ENCODE data around the gene TPSD1.
"Not testable (repeated sequence)": the region's sequence is repeated elsewhere in the genome, so short reads cannot be mapped to it uniquely, and the experiment has no call there.

The TPSD1 gene

DNA sequence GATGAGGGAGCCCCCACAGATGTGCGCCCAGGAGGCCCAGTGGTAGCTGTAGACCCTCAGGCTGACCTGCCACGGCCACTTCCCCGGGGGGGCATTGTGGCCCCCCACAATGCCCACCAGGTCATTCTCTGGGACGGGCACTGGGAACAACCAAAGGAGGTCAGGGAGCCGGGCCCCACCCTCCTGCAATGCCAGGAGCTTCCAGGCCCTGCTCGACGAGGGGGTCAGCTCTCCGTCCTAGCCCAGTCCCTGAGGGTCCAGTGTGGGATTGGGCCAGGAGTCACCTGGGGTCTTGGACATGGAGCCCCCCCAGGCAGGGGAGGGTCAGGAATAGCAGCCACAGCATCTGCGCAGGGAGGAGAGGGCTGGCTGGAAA lies 7.0 kb downstream of the TPSD1 start:
- no peak for DNase-seq (ENCODE audit: low read depth in 2 of 2)

DNA sequence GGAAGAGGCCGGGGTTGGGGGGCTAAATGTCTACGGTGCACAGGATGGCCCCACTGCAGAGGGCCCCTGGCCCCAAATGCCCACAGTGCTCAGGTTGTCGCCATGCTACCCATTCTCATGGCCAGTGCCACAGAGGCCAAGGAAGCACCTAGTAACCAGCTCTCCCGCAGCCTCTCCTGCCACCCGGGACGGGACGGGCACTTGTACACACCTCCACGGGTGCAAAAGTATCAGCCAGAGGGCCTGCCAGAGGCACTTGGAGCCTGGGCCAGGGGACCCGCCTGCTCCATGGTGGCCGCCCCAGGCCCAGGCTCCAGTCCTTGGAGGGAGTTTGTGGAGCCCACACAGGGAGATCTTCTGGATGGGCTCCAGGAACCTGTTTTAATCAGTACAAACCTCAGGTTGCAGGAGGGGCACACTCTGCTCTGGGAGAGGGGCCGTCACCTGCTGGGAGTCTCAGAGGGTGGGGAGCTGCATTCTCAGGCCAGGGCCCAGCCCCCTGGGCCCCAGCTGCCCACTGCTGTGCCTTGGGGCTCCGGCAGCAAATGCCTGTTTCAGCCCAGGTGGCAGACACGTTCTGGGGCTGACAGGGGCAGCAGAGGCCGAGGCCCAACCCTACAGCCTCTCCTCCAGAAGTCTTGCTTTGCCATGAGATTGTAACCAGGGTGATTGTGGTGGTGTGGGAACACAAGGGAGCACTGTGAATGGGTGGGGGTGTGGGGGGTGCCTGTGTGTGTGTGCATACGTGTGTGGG lies 7.9 kb downstream of the TPSD1 start:
- no peak for DNase-seq (ENCODE audit: low read depth in 2 of 2)

DNA sequence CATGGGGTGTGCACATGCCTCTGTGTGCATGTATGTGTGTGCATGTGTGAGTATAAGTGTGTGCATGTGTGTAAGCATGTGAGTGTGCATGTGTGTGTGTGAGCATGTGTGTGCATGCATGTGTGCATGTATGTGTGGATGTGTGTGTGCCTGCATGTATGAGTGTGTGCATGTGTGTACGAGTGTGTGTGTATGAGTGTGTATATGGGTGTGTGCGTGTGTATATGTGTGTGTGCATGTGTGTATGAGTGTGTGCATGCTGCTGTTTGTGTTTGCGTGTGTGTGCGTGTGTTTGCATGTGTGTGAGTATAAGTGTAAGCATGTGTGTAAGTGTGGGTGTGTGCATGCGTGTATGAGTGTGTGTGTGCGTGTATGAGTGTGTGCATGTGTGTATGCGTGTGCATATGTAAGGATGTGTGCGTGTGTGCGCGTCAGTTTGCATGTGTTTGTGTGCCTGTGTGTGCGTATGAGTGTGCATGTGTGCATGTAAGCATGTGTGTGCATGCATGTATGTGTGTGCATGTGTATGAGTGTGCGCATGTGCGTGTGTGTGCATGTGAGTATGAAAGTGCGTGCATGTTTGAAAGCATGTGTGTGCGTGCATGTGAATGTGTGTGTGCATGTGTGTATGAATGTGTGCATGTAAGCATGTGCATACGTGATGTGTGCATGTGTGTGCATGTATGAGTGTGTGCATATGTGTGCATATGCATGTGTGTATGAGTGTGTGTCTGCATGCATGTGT lies 8.6 kb downstream of the TPSD1 start:
- DNase-seq (ENCODE audit: low read depth in 2 of 2) = no peak

DNA sequence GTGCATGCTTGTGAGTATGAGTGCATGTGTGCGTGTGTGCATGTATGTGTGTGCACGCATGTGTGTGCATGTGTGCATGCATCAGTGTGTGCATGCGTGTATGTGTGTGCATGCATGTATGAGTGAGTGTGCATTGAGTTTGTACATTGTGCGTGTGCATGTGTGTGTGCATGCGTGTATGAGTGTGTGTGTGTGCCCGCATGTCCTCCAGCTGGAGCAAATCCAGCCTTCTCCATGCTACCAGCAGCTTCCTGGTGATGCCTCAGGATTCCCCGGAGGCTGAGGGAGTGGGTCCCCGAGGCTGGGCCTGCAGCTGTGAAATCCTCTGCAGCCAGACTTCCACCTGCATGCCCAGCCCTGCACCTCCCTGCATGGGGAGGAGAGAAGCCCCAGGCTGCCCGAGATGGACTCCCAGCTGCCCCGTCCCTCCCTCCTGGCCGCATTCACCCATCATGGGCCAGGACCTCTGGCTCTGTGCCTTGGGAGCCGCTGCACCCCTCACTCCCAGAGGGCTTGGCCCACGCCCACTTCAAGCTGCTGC lies 9.3 kb downstream of the TPSD1 start:
- DNase-seq (ENCODE audit: low read depth in 2 of 2) = no peak

DNA sequence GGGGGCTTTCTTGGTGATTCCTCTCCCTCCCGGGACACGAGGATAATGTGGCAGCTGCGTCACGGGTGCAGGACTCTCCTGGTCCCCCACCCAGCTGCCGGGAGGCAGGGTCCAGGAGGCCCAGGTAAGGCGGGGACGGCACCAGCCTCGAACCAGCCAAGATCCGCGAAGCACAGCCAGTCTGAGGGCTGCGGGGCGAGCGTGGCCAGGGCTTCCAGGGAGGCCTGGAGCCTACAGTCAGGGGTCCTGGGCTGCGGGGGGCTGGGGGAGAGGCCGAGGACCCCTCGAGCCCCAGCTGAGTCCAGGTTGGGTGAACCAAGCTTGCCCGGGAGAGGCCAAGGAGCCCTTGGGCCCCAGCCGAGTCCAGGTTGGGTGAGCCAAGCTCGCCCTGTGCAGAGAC lies 10.0 kb downstream of the TPSD1 start:
- DNase-seq (ENCODE audit: low read depth in 2 of 2) = no peak

DNA sequence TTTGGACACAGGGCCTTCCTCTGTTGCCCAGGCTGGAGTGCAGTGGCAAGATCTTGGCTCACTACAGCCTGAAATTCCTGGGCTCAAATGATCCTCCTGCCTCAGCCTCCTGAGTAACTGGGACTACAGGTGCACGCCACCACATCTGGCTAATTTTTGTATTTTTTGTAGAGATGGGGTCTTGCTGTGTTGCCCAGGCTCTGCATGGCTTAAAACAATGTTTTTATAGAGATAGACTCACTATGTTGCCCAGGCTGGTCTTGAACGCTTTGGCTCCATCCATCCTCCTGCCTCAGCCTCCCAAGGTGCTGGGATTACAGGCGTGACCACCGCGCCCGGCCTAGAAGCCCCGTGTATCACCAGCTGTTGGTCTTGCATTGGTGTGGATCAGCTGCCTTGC lies 13.5 kb downstream of the TPSD1 start:
- not testable (repeated sequence) for DNase-seq (ENCODE audit: low read depth in 2 of 2)

DNA sequence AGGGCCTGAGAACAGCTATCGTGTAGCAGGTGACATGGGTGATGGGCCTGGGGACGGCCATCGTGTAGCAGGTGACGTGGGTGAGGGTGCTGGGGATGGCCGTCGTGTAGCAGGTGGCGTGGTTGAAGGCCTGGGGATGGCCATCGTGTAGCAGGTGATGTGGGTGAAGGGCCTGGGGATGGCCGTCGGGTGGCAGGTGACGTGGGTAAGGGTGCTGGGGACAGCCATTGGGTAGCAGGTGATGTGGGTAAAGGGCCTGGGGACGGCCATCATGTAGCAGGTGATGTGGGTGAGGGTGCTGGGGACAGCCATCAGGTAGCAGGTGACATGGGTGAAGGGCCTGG lies 15.5 kb downstream of the TPSD1 start:
- no peak for DNase-seq (ENCODE audit: low read depth in 2 of 2)

DNA sequence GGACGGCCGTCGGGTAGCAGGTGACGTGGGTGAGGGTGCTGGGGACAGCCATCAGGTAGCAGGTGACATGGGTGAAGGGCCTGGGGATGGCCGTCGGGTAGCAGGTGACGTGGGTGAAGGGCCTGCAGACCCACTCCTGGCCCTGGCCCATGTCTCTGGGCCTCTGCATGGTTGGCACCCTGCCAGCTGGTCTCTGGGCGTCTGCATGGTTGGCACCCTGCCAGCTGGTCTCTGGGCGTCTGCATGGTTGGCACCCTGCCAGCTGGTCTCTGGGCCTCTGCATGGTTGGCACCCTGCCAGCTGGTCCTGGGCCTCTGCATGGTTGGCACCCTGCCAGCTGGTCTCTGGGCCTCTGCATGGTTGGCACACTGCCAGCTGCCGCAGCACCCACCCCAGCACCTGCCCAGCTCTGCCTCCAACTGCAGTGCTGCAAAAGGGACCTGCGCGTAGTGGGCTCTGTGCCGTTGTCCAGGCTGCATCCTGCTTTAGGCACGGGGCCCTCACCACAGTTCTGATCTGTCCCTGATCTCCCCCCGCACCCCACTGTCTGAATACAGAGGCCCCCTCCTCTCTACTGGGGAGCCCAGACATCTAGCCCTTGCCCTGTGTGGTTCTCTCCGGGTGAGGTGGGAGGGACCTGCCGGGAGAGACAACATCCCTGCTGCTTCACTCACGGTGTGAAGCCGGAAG lies 16.0 kb downstream of the TPSD1 start:
- not testable (repeated sequence) for DNase-seq (ENCODE audit: low read depth in 2 of 2)

DNA sequence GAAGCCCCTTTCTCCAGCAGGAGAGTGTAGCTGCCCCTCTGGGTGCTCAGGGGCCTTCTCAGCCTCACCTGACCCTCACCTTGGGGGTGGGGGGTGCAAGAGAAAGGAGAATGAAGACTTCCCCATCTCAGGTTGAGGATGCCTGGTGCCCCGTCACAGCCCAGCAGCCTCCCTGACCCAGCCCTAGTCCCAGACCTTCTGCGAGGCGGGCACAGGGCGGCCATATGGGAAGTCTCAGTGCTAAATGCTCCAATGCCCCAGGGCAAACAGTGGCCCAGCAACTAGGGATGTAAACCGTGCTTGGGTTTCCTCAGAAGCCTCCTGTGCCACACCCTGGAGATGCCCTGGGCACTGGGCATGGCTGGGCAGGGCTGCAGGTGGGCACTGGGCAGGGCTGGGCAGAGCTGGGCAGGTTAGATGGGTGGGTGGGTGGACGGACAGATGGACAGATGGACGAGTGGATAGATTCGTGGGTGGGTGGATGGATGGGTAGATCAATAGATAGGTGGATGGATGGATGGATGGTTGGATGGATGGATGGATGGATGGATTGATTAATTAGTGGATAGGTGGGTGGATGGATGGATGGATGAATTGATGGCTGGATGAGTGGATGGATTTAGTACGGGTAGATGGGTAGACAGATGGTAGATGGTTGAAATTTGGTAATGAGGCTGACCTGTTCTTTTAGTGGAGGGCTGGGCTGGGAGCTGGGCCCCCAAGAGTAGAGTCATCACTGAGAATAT lies 16.8 kb downstream of the TPSD1 start:
- no peak for DNase-seq (ENCODE audit: low read depth in 2 of 2)

DNA sequence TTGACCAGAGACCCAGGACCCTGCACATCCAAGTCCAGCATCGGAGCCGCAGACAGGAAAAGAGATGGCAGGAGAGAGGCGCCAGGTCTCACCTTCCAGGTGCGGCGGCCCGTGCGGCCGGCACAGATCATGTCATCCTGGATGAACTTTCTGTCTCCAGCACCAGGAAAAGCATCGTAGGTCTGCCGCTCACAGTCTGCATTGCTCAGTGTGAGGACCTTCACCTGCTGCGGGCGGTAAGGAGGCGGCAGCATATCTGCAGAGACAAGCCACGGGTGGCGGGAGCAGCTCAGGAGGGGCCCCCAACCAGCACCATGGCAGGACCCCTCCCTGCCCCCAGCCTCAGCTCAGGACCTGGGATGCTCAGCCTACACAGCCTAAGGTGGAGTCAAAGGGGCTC lies 17.9 kb downstream of the TPSD1 start:
- DNase-seq (ENCODE audit: low read depth in 2 of 2) = no peak

DNA sequence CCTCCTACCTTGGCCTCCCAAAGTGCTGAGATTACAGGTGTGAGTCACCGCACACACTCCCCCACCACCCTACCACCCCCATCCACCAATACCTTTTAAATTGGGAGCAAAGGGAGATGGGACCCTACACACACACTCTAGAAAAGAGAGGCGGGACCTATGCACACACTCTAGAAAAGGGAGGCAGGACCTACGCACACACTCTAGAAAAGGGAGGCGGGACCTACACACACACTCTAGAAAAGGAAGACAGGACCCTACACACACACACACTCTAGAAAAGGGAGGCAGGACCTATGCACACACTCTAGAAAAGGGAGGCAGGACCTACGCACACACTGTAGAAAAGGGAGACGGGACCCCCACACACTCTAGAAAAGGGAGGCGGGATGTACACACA lies 18.9 kb downstream of the TPSD1 start:
- no peak for DNase-seq (ENCODE audit: low read depth in 2 of 2)

DNA sequence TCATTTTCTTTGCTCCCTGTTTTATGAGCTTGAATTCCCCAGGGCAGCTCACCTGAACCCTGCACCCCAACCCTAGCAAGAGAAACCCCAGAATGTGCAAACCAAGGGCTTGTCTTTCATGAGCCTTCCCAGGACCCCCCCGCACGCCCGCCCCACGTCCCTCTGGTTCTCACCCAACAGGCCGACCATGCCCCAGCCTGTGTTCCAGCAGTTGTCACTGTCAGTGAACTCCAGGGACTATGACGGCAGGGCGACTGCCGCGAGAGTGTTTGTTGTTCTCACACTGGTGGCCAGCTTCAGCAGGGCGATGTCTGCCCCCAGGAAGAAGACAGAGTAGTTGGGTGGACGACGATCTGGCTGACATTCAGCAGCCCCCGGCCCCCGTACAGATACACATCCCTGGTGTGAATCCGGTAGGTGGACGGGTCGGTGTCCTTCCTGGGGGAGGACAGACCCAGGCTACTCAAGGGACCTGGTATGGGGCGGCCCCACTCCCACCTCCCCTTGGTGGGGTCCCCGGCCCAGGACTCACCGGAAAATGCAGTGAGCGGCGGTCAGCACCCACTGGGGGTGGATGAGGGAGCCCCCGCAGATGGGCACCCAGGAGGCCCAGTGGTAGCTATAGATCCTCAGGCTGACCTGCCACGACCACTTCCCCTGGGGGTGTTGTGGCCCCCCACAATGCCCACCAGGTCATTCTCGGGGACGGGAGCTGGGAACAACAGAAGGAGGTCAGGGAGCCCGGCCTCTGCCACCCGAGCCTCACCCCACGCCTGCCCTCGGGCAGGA lies 20.1 kb downstream of the TPSD1 start:
- DNase-seq (ENCODE audit: low read depth in 2 of 2) = no peak

DNA sequence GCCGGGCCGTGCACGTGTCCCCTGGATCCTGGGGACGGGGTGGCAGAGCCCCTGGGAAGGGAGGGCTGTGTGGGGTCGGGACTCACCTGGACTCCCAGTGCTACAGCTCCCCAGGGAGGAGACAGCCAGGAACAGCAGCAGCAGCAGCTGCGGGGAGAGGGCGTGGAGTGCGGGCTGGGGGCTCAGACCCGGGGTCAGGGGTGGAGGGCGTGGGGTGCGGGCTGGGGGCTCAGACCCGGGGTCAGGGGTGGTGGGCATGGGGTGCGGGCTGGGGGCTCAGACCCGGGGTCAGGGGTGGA lies 20.7 kb downstream of the TPSD1 start:
- no peak for DNase-seq (ENCODE audit: low read depth in 2 of 2)

DNA sequence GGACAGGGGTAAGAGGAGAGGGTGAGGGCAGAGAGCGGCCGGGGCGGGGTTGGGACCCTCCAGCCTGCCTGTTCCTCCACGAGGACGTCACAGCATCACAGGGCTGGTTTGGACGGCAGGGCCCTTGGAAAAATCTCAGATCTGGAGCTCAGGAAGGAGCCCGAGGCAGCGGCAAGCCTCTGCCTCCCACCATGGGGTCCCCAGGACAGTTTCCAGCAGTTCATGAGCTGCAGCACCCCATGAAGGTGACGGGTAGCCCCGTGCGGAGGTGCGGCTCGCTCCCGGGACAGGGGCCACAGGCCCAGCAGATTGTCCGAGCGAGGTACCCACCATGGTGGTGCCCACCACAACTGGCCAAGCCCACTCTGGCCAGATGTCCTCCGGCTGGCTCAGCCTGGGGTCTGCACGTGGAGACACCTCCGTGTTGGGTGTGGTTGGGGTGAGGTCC lies 21.3 kb downstream of the TPSD1 start:
- DNase-seq (ENCODE audit: low read depth in 2 of 2) = no peak

DNA sequence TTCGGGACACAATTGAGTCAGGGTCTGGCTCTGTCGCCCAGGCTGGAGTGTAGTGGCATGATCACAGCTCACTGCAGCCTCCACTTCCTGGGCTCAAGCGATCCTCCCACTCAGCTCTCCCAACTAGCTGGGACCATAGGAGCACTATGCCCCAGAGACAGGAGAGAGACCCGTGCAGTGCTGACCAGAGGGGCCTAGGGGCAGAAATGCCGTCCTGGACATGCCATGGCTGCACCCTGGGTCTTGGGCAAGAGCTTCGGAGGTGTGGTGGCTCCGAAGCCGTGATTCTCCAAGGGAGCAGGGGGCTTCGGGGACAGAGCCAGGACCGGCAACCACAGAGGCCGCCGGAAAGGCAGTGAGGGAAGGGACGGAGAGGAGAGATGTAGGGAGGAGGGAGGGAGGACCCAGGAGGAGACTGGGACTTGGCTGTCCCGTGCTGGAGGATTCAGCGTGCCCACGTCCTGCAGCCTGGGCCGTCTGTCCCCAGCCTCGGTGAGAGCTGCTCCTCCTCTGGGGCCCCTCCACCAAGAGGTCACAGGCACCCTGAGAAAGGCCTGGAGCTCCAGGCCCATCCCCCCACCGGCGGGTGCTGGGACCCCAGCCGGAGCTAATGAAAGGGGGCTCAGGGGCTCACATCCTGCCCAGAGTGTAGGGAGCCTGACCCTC lies 21.9 kb downstream of the TPSD1 start:
- no peak for DNase-seq (ENCODE audit: low read depth in 2 of 2)

DNA sequence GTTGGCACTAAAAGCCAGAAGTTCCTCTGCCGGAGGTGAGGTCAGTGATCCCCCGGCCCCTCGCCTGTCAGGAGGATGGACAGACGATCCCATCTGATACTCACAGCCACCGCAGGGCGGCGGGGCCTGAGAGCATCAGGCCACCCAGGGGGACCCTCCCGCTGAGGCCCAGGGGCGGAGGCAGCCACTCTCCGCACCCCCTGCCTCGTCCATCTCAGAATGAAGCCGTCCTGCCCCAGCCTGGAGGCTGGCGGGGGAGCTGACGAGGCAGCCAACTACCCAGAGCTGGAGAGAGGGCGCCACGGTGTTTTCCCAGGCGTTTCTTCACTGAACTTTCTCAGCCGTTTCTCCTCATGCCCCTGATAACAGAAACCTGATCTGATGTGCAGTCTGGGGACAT lies 22.6 kb downstream of the TPSD1 start:
- DNase-seq (ENCODE audit: low read depth in 2 of 2) = no peak

DNA sequence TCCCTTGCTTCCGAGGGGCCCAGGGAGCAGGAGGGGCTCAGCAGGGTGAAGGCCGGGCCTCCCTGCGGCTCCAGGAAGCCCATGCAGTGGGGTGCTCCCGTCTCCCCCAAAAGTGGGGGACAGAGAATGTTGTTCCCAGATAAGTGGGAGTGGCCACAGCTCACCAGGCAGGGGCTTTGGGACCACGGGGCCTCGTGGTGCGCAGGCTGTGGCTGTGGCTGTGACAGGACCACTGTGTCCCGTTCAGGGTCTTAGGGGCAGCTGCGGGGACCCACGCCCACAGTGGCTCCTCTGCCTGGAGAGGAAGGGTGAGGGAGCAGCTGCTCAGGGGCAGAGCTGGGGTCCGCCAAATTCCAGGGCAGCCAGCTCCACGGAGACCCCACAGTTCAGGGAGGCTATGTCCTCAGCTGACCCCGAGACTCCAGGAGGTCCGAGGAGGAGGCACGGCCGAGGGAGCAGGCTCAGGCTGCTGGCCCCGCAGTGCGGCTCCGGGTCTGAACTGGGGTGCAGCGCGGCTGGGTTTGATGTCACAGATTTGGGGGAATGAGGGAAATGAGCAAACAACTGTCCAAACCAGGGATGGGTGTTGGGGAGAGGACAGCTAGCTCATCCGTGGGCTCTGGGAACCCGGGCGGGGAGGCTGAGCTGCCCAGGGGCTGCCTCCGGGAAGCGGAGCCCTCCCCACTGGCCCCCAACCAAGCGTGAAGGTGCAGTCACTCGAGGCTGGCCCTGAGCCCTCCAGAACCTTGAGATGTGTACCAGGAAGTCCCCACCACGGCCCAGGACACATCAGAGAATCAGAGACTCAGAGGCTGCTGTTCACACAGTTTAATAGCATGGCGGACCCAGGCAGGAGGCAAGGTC lies 23.4 kb downstream of the TPSD1 start:
- DNase-seq (ENCODE audit: low read depth in 2 of 2) = no peak

DNA sequence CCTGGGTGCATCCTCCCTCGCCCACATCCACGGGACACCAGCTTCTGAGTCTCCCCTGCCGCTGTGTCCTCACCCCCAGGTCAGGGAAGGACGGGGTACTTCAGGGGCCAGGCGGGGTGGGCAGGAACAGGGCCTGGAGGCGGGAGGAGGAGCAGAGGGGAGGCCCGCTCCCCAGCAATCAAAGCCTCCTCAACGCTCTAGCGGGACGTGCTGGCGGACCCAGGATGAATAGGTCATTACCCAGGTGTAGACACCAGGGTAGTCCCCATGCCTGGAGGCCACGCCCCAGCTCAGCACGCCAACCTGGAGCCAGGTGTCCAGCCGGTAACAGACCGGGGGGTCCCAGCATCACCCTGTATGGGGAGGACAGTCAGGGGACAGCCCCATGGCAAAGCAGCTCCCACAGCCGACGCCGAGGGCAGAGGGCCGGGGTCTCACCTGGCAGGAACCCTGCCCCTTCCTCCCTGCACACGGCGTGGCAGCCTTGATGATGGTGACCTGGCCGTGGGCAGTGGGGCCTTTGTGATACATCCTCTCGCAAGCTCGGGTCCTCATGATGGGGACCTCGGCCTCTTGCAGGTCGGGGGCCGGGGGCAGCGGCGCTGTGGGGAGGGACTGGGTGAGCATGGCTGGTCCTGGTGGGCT lies 24.2 kb downstream of the TPSD1 start:
- no peak for DNase-seq (ENCODE audit: low read depth in 2 of 2)

DNA sequence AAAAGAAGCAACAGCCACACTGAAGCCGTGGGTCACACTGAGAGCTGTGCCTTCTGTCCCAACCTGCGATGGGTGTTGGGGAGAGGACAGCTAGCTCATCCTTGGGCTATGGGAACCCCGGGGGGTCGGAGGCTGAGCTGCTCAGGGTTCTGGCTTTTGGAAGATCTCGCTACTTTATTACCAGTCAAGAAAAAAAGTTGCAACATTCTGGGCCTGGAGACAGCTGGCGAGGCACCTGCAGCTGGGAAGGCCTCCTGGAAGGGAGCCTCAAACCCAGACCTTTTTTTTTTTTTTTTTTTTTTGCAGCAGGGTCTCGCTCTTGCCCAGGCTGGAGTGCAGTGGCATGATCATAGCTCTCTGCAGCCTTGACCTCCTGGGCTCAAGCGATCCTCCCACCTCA lies 24.9 kb downstream of the TPSD1 start:
- no peak for DNase-seq (ENCODE audit: low read depth in 2 of 2)
